ENCODE results near the gene SV2A.
"Not testable (repeated sequence)": the region's sequence is repeated elsewhere in the genome, so short reads cannot be mapped to it uniquely, and the experiment has no call there.

DNA sequence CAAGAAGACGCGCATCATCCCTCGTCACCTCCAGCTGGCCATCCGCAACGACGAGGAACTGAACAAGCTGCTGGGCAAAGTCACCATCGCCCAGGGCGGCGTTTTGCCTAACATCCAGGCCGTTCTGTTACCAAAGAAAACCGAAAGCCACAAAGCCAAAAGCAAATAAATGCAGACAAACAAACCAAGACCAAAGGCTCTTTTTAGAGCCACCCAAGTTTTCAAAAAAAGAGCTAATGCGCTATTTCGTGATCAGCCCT is 30.5 kb downstream of the SV2A start:
- TF ChIP-seq, protein P1, sequence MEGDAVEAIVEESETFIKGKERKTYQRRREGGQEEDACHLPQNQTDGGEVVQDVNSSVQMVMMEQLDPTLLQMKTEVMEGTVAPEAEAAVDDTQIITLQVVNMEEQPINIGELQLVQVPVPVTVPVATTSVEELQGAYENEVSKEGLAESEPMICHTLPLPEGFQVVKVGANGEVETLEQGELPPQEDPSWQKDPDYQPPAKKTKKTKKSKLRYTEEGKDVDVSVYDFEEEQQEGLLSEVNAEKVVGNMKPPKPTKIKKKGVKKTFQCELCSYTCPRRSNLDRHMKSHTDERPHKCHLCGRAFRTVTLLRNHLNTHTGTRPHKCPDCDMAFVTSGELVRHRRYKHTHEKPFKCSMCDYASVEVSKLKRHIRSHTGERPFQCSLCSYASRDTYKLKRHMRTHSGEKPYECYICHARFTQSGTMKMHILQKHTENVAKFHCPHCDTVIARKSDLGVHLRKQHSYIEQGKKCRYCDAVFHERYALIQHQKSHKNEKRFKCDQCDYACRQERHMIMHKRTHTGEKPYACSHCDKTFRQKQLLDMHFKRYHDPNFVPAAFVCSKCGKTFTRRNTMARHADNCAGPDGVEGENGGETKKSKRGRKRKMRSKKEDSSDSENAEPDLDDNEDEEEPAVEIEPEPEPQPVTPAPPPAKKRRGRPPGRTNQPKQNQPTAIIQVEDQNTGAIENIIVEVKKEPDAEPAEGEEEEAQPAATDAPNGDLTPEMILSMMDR (IDR thresholded peaks at IDR 0.05), result not testable (repeated sequence)
- TF ChIP-seq POLR2A, POLR2AphosphoS5 (IDR thresholded peaks at IDR 0.05): not testable (repeated sequence)

Data from gastroesophageal sphincter (tissue), 3 donors.